NCI-H1105 treated with DMSO at 0.1 percent for 48 hours (cell line): ENCODE results near the gene CHRNA4.
"Not testable (repeated sequence)": the region's sequence is repeated elsewhere in the genome, so short reads cannot be mapped to it uniquely, and the experiment has no call there.

Experiments
- DNase-seq: peaks from one replicate; lab custom pipeline; 2025; lab: John Stamatoyannopoulos, UW

CHRNA4 gene

DNA sequence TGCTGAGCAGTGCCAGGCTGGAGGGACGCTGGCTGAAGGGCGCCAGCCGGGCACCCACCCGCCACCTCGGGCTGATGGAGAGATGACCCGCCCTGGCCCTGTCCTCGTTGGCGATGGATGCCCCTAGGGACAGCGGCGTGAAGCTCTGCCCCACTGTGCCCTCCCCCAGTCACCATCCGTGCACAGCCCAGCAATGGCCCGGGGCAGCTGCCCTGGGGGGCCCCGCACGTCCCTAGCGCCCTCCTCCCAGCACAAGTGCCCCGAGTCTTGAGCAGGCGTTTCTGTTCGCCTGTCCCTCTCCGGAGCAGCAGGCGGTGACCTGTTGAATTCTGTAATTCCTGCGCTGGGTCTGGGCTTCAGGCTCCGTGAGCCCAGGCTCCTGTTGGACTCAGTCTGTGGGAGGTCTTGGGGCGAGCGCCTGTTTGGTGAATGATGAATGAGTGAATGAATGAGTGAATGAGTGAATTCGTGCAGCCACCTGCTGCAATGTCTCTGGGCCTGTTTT is 36.8 kb upstream of the CHRNA4 start:
- no peak for DNase-seq

DNA sequence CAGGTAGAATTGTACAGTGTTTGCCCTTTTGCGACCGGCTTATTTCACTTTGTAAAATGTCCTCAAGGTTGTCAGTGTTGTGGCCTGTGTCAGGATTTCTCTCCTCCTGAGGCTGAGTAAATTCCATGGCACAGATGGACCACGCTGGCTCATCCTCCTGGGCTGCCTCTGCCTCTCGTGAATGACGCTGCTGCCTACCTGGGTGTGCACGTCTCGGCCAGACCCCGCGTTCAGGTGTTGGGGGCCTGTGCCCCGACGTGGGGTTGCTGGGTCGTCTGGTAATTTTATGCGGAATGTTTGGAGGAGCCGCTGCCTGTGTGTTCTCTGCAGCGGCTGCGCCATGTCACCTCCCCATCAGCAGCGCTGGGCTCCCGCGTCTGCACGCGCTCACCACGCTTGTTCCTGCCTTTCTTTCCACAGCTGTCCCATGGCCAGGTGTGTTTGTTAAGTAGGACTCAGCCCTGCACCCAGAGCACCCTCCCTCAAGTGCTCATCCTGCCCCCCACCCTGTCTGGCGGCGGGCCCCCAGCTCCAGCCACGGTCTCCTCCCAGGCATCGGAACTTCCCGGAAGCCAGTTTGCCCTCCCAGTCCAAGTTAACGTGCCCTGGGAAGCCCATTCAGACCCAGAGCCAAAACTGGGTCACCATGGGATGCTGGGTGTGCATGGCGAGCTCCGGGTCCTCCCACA is 36.1 kb upstream of the CHRNA4 start:
- DNase-seq = no peak

- DNase-seq = no peak
These were observed 35.2 kb upstream of the CHRNA4 start for GRCh38 chr20:63396300-63396699.

DNA sequence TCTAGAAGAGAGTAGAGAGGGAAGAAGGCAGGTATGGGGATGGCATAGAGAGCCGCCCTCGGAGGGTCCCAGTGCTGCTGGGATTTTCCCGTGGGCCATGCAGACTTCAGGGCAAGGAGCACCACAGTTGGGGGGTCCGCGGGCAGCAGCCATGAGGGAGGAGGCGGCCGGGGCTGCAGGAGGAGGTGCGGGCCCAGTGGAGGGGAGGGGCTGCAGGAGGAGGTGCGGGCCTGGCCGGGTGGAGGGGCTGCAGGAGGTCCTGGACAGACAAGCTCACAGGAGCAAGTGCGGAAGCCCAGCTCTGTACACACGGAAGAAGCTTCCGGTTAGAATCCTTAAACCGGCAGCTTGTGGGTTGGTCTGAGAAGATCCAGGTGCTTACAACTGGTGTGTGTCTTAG is 34.6 kb upstream of the CHRNA4 start:
- DNase-seq = no peak

DNA sequence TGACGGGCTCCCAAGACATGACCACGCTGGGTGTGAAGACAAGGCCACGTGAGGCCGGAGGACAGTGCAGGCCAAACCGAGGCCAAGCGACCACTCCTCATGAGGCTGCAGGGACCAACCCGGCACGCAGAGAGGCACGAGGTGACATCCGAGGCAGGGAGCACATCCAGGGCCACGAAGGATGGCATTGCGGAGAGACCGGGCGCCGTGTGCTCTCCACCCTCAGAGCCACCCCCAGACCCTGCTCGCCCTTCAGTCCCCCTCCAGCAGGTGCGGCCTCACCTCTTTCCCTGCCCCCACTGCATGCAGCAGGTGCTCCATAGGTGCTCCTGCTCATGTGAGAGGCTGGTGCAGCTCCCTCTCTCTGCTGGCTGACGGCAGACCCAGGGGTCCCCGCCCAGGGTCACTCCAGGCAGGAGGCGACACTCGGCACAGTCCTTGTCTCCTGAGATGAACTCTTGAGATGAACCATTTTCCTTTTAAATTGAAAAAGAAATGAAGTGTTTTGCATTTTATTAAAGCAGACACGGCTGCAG is 33.8 kb upstream of the CHRNA4 start:
- no peak for DNase-seq

DNA sequence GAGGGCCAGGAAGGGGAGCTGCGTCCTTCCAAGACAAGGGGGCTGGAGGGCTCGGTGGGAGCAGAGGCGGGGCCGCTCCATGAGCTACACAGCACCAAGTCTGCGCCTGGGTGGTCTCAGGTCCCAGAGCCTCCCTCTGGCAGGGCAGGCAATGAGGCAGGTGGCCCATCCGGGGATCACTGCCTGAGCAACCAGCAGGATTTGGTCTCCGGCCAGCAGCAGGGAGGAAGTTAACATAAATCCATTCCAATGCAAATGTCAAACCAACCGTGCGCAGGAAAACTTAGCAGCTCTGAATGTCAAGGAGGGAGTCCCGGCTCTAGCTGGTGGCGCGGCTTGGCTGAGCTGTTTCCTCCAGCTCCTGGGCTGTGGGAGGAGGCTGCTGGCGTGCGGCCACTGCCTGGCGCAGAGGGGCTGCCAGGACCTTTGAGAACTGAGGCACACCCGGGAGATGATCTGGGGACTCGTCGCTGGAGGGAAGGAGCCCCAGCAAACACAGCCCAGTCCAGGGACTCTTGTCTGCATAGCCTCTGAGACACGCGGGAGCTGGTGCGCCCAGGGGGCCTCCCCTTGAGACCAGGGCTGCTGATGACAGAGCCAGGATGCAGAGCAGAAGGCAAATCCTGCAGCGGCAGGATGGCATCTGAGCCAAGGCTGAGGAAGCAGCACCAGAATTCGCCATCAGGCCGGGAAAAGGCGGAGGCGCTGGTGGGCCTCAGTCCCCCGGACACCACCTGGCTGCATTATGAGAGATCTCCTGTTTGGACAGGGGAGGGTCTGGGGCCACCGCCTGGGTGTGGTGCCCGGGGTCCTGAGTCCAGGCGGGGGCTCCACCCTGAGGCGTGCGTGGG is 33.1 kb upstream of the CHRNA4 start:
- no peak for DNase-seq

DNA sequence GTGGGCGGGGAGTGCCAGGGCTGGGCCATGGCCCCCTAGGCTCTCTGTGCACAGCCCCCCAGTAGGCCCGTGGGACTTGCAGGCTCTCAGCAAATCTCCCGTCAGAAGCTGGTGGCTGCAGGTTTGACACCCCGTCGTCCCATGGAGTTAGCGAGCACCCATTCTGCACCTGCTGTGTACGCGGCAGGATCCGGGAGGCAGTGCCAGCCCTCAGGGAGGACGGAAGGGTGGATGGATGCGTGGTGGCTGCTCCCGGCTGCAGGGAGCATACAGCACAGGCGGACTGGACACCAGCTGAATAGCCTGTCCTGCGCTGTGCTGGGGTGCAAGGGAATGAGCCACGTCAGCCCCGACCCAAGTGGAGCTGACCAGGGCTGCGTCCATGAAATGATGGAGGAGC is 32.4 kb upstream of the CHRNA4 start:
- DNase-seq = no peak

GRCh38 chr20:63392465-63393365 is 31.6 kb upstream of the CHRNA4 start:
- no peak for DNase-seq

DNA sequence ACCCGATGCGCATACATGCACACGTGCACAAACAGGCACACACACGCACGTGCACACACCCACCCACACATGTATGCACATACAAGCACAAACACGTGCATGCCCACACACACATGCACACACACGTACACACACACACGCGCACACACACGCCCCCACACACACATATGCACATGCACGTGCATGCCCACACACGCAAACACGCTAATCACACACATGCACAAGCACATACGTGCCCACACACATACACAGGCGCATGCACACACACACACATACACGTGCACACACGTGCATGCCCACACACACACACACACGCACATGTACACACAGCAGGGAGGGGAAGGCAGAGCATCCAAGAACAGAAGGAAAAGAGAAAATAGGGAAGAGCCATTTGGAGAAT is 26.8 kb upstream of the CHRNA4 start:
- no peak for DNase-seq

- no peak for DNase-seq
These were observed 26.2 kb upstream of the CHRNA4 start for GRCh38 chr20:63387393-63387792.

DNA sequence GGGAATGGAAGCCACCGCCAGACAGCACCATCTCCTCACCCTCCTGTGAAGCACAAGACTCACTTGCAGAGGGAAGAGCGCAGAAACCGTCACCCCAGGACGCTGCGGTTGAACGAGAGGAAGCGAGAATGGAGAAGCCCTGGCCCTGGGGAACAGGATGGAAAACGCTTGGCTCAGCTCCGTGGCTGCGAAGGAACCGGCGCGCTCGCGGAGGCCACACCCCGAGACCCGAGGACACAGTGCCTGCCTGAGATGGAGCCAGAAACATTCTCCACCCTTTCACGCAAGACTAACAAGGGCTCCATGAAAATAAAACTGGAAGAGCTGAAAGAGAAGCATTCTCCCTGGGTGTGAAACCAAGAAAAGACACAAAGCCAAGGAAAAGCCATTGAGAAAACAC is 25.3 kb upstream of the CHRNA4 start:
- no peak for DNase-seq

DNA sequence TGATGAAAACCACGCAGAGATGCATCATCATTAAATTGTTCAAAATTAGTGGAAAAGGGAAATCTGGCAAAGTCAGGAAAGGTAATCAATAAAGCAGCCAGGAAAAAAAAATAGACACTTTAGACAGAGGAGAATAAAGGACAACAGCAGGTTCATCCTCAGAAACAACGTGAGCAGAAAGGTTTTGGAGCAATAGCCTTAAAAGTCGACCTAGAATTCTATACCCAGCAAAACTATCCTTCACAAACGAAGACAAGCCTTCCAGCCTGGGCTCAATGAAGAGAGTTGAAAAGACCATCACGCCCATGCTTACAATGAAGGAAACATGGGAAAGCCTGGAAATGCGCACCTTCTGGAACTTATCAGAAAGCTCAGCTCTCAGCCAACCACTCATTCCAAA is 24.7 kb upstream of the CHRNA4 start:
- DNase-seq = no peak

DNA sequence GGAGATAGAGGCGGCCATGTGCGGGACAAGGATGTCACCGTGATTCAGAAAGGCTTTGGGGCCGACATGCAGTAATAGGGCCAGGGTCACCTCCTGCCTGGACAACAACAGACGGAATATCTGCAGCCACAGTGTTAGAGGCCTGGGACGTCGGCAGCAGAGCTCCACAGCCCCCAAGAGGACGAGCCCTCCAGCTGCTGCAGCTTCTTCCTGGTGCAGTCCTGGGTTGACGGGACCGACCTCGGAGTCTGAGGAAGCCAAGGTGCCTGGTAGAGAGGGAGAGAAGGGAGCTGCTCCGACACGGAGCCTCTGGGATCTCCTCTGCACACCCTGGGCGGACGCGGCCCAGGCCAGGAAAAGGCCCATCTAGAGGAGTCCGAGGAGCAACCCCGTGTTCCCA is 23.2 kb upstream of the CHRNA4 start:
- no peak for DNase-seq

DNA sequence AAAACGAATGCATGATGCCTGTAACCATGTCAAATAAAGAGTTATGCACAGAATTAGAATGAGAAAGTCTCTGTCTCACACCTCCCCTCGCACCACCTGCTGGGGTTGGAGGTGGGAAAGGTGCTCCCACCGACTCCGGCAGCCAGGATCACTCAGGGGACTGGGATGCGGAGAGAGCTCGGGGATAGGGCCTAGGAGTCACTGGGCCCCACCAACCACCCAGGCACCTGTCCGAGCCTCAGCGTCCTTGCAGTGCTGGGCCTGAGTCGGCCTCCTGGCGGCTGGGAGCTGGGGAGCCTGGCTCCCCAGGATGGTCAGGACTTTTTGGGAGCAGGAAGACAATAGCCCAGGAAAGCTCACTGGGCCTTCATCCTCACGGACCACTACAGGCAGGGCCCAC is 22.4 kb upstream of the CHRNA4 start:
- no peak for DNase-seq

DNA sequence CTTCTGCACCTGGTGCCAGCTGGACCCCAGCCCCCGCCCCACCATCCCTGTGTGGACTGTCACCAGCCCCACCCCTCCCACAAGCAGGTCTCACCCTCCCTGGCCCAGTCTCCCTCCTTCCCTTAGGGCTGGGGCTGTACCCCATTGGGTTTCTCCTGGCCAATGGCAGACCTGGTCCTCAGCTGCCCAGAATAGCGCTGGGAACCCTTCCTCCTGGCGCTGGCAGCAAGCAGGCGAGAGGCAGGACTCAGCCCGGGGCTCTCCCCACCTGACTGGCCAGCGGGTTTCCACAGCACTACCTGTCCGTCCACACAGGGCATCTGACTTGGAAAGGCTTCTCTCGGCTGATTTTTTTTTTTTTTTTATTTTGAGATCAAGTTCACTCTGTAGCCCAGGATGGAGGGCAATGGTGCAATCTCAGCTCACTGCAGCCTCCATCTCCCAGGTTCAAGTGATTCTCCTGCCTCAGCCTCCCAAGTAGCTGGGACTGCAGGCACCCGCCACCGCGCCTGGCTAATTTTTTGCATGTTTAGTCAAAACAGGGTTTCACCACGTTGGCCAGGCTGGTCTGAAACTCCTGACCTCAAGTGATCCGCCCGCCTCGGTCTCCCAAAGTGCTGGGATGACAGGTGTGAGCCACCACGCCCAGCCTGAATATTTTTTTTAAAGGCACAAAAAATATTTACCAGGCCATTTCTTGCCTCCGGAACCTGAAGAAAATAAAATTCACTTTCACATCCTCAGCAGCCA is 21.6 kb upstream of the CHRNA4 start:
- DNase-seq = no peak

DNA sequence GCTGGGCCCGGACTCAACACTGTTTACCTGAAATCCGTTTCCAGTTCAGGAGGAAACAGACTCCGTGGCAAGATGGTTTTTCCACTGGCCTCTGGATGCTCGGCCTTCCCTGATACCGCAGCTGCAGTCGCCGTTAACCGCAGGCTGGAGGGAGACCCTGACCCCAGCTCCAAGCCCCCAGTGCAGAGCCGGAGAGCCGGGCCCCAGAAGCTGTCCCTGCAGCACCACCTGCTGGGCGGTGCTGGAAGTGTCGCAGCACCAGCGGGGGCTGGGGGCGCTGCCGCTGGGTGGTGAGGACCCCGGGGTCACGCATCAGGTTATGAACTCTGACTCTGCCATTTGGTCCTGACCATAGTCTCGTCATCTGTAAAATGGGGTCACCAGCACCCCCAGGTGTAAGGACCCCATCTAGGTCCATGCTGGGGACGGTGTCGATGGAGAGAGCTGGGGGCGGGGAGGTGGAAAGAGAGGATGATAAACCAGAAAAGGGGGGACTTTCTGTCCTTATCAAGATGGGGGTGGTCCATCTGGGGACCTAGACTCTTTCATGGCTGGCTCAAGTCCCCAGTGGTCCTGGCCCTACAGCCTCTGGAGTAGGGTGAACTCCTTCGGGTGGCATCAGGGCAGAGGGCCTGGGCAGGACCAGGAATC is 20.8 kb upstream of the CHRNA4 start:
- no peak for DNase-seq

DNA sequence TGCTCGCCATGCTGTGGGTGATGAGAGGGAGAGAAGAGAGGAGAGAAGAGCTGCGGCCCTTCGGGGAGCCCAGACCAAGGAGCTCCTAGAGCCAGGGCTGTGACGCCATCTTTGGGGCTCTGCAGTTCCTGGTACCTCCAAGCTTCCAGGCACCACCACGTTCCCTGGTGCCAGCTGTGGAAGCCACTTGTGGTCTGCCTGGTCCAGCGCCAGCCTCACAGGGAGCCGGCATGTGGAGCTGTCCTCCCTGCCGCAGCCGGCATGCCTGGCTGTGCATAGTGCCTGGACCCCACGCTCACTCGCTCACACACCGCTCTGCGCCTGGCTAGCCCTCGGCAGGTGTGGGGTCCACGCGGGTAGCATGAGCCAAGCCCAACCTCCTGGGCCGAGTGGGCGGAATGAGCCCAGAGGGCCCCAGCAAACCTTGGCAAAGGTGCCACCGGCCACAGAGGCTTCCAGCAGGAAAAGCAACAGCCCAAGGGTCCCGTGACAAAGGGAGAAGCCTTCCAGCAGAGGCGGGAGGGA is 19.3 kb upstream of the CHRNA4 start:
- DNase-seq = no peak

DNA sequence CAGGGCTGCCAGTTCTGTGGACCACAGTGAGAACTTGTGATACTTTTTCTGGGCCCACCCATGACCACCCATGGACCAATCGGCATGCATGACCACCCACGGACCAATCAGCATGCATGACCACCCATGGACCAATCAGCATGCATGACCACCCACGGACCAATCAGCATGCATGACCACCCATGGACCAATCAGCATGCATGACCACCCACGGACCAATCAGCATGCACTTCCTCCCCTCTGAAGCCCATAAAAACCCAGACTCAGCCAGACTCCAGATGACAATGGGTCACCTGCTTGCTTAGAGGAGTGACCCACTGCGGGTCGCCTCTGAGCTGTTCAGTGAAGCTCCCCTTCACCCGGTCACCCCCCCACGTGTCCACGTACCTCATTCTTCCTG is 18.7 kb upstream of the CHRNA4 start:
- not testable (repeated sequence) for DNase-seq

GRCh38 chr20:63379296-63379695 is 18.1 kb upstream of the CHRNA4 start:
- DNase-seq = no peak

DNA sequence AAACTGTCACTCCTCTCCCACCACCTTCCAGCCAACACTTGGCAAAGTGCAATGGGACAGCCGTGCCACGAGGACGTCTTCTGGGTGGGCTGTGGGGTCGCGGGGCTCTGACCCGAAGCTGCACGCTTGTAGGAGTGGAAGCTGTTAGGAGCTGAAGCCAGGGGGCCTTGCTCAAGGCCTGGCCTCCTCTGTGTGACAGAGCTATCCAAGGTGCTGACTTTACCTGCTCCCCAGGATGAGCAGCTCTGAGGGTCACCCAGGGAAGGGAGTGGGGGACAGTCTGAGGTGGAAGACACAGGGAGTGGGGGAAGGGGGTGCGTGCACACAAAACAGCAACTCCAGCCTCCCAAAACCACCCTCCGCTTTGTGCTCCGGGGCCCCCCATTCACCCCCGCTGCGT is 17.5 kb upstream of the CHRNA4 start:
- no peak for DNase-seq

GRCh38 chr20:63377951-63378381 is 16.8 kb upstream of the CHRNA4 start:
- no peak for DNase-seq
